Measurements from ENCODE around the gene PKM. TPM values are rescaled to one million over a fixed set of nuclear protein-coding genes. Genes with fewer than 3 reads are reported as not detected.
A peak's percentile ranks its signal among the peaks of the same experiment; 100 is the strongest.

The PKM gene
- total RNA-seq, 3 donors from 2014 or later = 2,397 to 2,519 (median 2,398) TPM

DNA sequence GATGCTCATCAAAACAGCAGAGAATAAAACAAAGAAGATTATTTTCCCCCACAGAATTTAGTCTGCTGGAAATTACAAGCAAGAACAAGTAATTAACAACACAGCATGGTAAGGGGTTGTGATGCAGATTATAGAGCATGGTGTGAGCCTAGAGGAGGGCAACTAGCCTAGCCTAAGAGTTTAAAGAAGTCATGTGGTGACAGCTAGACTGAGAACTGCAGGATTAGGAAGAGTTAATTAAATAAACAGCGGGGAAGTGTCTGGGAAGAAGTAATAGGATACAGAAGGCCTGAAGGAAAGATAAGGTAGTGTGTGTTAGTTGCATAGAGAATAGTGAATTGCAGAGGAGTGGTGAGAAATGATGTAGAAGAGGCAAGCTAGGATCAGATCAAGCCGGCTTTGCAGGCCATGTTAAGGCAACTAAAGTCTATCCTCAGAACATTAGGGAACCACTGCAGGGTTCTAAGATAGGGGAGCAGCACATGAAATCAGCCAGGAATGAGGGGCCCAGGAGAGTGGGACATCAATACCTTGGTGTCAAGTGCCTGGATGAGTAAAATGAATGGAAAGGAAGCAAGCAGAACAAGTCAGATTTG is 11.9 kb upstream of the PKM start:
- DNase-seq = no peak
- no peaks in the 10 kb centered on the region for H3K27me3 Mint-ChIP-seq (ENCODE audit: low read depth)
- H3K4me3 Mint-ChIP-seq = no peak overlapping the region
- peaks cover 10% of the 10 kb centered on the region for H3K4me1 Mint-ChIP-seq (ENCODE audit: low read depth)
- H3K9me3 Mint-ChIP-seq = no peaks in the 10 kb centered on the region
- H3K36me3 Mint-ChIP-seq (ENCODE audit: insufficient read depth) = peaks cover 43% of the 10 kb centered on the region
- ATAC-seq = no peak

DNA sequence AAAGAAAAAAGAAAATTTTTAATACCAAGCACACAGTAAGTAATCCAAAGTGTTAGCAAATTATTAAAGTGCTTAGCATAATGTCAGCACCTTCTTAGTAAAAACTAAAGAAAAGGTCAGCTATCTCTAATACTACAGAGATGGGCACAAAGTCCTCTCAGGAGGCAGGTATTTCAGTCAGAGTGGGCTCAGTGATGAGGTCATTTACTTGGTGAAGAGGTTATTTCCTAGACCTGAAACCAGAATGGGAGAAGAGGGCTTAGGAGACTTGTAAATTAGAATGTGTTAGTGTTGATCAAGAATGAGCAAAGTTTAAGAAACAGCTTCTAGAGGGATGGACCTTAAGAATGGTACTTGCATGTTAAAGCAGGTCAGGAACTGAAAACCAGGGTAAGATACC is 8.7 kb upstream of the PKM start:
- ATAC-seq = no peak

DNA sequence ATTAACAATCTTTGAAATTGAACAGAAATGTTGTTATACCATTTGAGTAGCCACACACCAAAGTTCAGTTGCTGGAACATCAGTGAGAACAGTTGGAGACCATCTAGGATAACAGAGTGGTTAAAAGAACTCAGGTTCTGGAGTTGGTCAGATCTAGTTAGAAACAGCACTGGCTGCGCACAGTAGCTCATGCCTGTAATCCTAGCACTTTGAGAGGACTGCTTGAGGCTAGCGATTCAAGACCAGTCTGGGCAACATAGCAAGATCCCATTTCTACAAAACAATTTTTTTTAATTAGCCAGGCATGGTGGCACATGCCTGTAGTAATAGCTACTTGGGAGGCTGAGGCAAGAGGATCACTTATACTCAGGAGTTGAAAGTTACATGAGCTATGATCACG is 7.6 kb upstream of the PKM start:
- no peak for ATAC-seq
- Mint-ChIP-seq H3K4me3 (no peak overlapping the region), H3K27me3 (ENCODE audit: low read depth) (no peaks in the 10 kb centered on the region), H3K36me3 (ENCODE audit: insufficient read depth) (peaks cover 26% of the 10 kb centered on the region), H3K4me1 (ENCODE audit: low read depth) (peaks cover 27% of the 10 kb centered on the region), H3K9me3 (no peaks in the 10 kb centered on the region)
- no peak for DNase-seq

More for the DNA sequence above, 8.7 kb upstream of the PKM start:
- H3K4me1 Mint-ChIP-seq (ENCODE audit: low read depth) = peaks cover 27% of the 10 kb centered on the region
- no peaks in the 10 kb centered on the region for H3K9me3 Mint-ChIP-seq
- no peaks in the 10 kb centered on the region for H3K27me3 Mint-ChIP-seq (ENCODE audit: low read depth)
- H3K4me3 Mint-ChIP-seq = no peak overlapping the region
- H3K36me3 Mint-ChIP-seq (ENCODE audit: insufficient read depth) = peaks cover 34% of the 10 kb centered on the region
- no peak for DNase-seq

DNA sequence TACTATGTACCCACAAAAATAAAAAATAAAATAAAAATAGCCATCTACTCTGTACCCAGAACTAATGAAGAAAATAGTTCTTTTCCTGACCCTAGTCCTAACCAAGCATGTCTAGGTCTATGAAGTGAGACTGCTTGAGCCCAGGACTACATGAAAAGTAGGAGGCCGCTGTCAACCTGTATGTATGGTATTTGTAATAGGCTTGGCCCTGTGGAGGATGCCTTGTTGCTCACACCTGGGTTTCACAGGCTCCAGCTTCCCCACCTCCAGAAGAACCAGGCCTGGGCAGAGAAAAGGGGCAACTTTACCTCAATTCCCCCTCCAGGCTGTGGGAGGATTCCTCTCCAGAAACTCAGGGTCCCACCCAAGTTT is 6.8 kb upstream of the PKM start:
- peak in 1 of 2 donors; percentile 7 for ATAC-seq
- Mint-ChIP-seq H3K4me1 (ENCODE audit: low read depth) (peaks cover 30% of the 10 kb centered on the region), H3K4me3 (peak overlapping the region; percentile 77)

DNA sequence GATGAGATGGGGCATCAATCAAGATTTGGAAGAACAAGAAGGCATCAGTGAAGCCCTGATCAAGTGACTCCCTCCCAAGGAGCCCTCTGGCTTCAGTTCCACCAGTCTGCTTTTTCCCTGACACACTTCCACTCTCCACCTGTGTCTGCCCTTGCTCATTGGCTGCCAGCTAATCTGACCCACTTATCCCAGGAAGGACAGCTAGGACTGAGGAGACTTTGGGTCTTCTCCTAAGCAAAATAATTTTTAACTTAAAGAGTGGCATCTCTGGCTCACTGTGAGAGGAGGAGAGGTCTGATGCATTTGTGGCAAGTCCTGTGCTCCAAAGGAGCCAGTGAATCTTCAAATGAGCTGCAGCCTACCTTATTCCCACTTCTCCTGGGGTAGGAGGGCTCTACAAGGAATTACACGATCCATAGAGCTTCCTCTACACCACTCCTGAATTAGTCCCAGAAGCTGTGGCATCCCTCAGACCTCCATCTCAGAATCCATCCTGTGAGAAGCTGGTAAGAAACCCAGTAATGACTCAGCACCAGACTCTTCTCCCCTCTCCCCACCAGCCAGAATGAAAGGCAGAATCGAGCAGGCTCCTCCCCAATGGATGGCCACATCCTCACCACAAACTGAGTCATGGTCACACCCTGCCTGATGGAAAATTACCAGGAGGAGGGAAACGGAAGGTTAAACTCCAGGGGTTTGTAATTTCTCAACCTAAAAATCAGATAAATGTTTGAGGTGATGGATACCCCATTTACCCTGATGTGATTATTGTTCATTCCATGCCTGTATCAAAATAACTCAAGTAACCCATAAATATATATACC is 6.3 kb upstream of the PKM start:
- H3K27me3 Mint-ChIP-seq (ENCODE audit: low read depth) = no peaks in the 10 kb centered on the region
- DNase-seq (peak; percentile 55), ATAC-seq (peak; percentile 98)
- H3K9me3 Mint-ChIP-seq = no peaks in the 10 kb centered on the region
- H3K36me3 Mint-ChIP-seq (ENCODE audit: insufficient read depth) = peaks cover 18% of the 10 kb centered on the region
- H3K4me1 Mint-ChIP-seq (ENCODE audit: low read depth) = peaks cover 36% of the 10 kb centered on the region
- peak overlapping the region; percentile 77 for H3K4me3 Mint-ChIP-seq

More for the DNA sequence above, 6.8 kb upstream of the PKM start:
- no peak for DNase-seq
- Mint-ChIP-seq H3K9me3 (no peaks in the 10 kb centered on the region), H3K27me3 (ENCODE audit: low read depth) (no peaks in the 10 kb centered on the region), H3K36me3 (ENCODE audit: insufficient read depth) (peaks cover 23% of the 10 kb centered on the region)

DNA sequence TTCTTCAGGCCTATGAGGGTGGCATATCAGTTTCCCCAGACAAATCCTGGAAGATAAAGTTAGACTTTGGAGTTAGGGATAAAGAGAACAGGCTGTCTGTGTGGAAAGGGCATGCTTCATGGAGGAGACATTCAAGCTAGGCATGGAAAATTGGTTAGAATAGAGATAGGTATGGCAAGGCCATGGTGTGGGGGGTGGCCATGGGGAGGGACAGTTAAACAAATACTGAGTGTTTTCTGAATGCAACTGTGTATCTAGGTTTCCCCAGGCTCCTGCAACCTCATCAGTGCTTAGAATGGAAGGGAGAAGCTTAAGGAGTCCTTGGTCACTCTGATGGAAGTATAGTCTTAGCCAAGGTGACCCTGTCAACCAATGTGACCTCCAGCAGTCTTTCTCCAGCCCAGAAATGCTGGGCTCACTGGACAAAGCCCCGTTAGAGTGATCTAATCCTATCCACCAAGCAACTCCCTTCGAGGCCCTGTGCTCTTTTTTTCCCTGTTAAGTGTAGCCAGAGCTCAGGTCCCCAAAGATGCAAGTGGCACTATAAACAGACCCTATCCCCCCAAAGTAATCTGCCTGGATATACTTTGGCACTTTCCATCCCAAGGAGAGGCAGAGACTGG is 5.5 kb upstream of the PKM start:
- DNase-seq (no peak), ATAC-seq (no peak)
- no peaks in the 10 kb centered on the region for H3K27me3 Mint-ChIP-seq (ENCODE audit: low read depth)
- H3K36me3 Mint-ChIP-seq (ENCODE audit: insufficient read depth) = peaks cover 12% of the 10 kb centered on the region
- peak overlapping the region; percentile 77 for H3K4me3 Mint-ChIP-seq
- H3K9me3 Mint-ChIP-seq = no peaks in the 10 kb centered on the region
- H3K4me1 Mint-ChIP-seq (ENCODE audit: low read depth) = peaks cover 43% of the 10 kb centered on the region

DNA sequence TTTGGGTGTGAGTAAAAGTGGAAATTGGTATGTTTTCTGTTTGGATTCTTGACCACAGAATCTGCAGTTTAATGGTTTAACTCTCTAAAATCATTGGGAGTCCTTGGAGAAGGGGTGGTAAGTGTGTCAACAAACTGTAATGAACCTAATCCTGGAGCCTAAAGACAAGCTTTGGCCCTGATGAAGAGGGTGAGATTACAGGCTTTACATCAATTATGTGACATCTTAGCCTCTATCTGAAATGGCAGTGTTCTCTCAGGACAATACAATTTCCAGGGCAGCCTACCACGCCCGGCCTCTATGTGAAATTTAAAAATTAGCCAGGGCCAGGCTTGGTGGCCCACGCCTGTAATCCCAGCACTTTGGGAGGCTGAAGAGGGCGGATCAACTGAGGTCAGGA is 4.3 kb upstream of the PKM start:
- Mint-ChIP-seq H3K4me3 (no peak overlapping the region), H3K4me1 (ENCODE audit: low read depth) (peaks cover 43% of the 10 kb centered on the region), H3K27me3 (ENCODE audit: low read depth) (no peaks in the 10 kb centered on the region), H3K9me3 (no peaks in the 10 kb centered on the region), H3K36me3 (ENCODE audit: insufficient read depth) (peaks cover 6% of the 10 kb centered on the region)
- no peak for DNase-seq
- no peak for ATAC-seq

DNA sequence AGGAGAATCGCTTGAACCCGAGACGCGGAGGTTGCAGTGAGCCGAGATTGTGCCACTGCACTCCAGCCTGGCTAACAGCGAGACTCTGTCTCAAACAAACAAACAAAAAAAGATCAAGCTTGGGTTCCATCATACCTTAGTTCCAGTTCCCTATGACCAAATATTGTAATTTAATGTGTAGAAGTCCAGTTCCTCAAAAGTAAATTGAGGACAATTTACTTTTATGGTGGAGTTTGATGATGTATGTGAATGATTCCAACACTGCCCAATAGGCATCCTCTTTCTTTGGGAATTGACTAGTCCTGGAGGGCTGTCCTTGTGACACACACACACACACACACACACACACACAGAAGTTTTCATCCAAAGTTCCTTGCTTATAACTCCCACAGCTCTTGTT is 2.8 kb upstream of the PKM start:
- H3K27me3 Mint-ChIP-seq (ENCODE audit: low read depth) = no peaks in the 10 kb centered on the region
- DNase-seq (no peak), ATAC-seq (no peak)
- no peak overlapping the region for H3K4me3 Mint-ChIP-seq
- peaks cover 11% of the 10 kb centered on the region for H3K36me3 Mint-ChIP-seq (ENCODE audit: insufficient read depth)
- H3K4me1 Mint-ChIP-seq (ENCODE audit: low read depth) = peaks cover 39% of the 10 kb centered on the region
- H3K9me3 Mint-ChIP-seq = no peaks in the 10 kb centered on the region

DNA sequence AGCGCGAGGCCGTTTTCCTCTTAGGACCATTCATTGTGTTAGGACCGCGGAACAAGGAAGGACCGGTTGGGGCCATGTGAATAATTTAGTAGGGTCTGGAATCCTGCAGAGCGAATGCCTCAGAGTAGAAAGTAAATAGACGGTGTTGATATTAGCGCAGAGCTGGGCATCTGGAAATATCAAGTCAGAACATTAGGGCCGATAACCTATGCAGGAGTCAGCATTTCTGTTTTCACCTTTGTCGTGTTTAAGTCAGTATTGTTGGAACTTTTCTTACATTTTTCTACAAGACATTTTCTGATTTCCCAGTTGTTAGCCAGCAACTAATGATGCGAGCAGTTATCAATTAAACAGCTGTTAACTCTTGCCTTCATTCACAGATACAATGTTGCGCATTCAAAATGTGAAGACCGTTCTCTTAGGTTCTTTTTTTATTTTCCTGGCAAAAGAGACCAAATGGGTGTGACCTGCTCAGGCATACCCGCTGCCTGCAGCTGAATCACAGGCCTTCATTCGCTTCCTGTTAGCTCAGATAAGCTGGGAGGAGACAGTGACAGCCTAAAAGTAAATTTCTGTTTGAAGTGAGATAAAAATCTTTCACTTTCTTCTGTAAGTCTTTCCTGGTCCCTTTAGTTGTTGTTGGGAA is 966 bp upstream of the PKM start:
- ATAC-seq (peak in 1 of 2 donors; percentile 6), DNase-seq (peak; percentile 46)
- H3K4me3 Mint-ChIP-seq = peak overlapping the region; percentile 98
- no peaks in the 10 kb centered on the region for H3K27me3 Mint-ChIP-seq (ENCODE audit: low read depth)
- peaks cover 18% of the 10 kb centered on the region for H3K36me3 Mint-ChIP-seq (ENCODE audit: insufficient read depth)
- H3K9me3 Mint-ChIP-seq = no peaks in the 10 kb centered on the region
- H3K4me1 Mint-ChIP-seq (ENCODE audit: low read depth) = peaks cover 35% of the 10 kb centered on the region

DNA sequence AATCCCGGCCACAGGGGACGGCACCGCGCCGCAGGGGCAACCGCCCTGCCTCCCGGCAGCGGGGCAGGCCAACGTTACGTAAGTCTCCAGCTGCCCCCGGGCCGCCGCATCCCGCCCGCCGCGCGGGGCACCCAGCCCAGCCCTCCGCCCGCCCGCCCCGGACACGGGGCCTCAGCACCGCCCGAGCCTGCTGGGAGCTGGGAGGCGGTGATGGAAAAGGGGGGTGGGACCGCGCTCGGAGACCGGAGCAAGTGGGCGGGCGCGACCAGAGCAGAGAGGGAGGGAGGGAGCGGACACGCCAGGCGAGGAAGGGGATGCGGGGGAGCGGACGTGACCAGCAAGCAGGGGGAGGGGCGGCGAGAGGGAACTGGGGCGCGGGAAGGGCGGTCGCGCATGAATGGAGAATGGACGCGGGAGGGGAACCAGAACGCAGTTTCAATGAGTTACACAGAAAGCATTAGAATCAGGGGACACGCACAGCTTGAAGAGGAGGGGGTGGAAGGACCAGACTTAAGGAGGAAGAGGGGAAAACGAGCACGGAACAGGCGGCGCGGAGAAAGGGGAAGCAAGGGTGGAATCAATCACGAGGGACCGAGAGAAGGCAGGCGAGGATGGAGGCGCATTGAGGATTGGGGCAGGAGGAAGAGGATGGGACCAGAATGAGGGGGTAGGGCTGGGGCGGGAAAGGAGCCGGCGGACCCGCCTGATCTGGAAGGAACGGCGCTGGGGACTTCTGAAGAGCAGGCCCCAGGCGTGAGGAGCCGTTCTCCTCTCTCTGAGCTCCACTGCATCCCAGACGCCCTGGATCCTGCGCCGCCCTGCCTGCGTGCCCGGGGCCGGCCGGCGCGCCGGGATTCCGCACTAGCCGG is 559 bp downstream of the PKM start:
- H3K36me3 Mint-ChIP-seq (ENCODE audit: insufficient read depth) = peaks cover 26% of the 10 kb centered on the region
- ATAC-seq (peak; percentile 2), DNase-seq (peak; percentile 73)
- H3K4me3 Mint-ChIP-seq = peak overlapping the region; percentile 98
- no peaks in the 10 kb centered on the region for H3K27me3 Mint-ChIP-seq (ENCODE audit: low read depth)
- no peaks in the 10 kb centered on the region for H3K9me3 Mint-ChIP-seq
- peaks cover 42% of the 10 kb centered on the region for H3K4me1 Mint-ChIP-seq (ENCODE audit: low read depth)

DNA sequence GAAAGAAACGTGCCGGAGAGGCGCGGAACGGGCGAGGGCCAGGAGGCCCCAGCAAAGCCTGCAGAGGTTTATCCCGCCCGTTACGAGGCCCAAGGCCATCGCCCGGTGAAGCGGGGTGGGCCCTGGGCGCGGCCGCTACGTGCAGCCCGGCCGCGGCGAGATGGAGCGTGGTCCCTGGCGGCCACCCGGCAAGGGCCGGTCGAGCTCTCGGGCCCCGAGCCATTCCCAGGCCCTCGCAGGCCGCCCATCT is 1.1 kb downstream of the PKM start:
- Mint-ChIP-seq H3K36me3 (ENCODE audit: insufficient read depth) (peaks cover 28% of the 10 kb centered on the region), H3K4me3 (peak overlapping the region; percentile 98), H3K4me1 (ENCODE audit: low read depth) (peaks cover 44% of the 10 kb centered on the region), H3K27me3 (ENCODE audit: low read depth) (no peaks in the 10 kb centered on the region), H3K9me3 (no peaks in the 10 kb centered on the region)
- ATAC-seq (no peak), DNase-seq (no peak)

DNA sequence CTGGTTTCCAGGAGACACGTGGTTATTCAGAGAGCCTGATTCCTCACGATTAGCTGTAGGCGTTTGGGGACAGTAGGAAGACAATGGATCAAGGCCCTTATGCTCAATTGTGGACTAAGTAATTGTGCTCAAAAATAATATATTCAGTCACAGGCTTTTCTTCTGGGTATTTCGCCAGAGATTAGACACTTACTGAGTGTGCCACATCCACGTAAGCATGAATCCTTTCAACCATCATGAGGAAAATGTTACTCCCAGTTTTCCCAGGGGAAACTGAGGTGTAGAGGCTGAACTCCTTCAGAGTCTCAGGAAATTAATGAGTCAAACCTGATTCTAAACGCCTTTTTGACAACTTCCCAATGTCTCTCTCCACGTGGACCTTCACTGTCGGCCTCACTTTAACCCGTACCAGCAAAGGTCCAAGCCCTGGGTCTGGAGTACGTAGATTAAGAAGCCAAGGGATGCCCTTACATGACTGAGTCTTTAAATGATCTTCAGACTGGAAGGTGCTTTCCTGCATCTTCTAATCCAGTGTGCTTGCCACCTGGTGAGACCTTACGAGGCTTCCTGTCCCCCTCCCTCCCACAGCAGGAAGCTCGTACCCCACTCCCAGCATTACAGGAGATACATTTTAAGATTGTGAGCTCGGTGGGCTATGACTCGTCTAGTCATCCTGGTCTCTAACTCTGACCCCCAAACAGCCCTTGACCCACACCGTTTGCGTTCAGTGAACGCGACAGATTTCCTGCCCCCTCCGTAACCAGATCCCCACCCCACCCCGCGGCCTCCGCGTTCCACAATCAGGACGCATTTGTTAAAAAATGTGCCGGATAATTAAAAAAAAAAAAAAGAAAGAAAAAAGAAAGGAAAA is 1.7 kb downstream of the PKM start:
- peaks cover 47% of the 10 kb centered on the region for H3K4me1 Mint-ChIP-seq (ENCODE audit: low read depth)
- peak; percentile 39 for DNase-seq
- H3K9me3 Mint-ChIP-seq = no peaks in the 10 kb centered on the region
- H3K36me3 Mint-ChIP-seq (ENCODE audit: insufficient read depth) = peaks cover 30% of the 10 kb centered on the region
- peak overlapping the region; percentile 98 for H3K4me3 Mint-ChIP-seq
- H3K27me3 Mint-ChIP-seq (ENCODE audit: low read depth) = no peaks in the 10 kb centered on the region
- ATAC-seq = no peak

DNA sequence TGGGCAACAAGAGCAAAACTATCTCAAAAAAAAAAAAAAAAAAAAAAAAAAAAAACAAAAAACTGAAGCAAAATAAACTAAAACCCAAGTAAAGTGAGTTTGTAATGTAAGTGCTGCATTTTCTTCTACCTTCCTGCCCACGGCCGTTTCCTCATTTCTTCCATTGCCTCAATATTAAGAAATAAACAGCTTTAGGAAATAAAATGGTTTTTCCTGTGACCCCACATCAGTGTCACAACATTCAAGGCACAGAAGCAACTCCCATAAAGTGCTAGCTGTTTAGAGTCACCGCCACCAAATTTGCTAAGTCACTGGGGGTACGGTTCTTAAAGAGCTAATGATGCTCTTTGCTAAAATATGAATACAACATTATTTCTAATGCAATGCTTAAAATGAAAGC is 3.3 kb downstream of the PKM start:
- Mint-ChIP-seq H3K4me1 (ENCODE audit: low read depth) (peaks cover 57% of the 10 kb centered on the region), H3K27me3 (ENCODE audit: low read depth) (no peaks in the 10 kb centered on the region), H3K36me3 (ENCODE audit: insufficient read depth) (peaks cover 45% of the 10 kb centered on the region), H3K4me3 (peak overlapping the region; percentile 98), H3K9me3 (no peaks in the 10 kb centered on the region)
- DNase-seq = no peak
- ATAC-seq = no peak

Measured in activated T-cell treated with anti-CD3 and anti-CD28 coated beads, Interleukin-2, amount 50 U/mL, for 4 hours (primary cell).